Jurkat, Clone E6-1 (cell line): ENCODE results near the gene FAM72C.
A peak's percentile ranks its signal among the peaks of the same experiment; 100 is the strongest.
"Not testable (repeated sequence)": the region's sequence is repeated elsewhere in the genome, so short reads cannot be mapped to it uniquely, and the experiment has no call there.

Experiments used
- DNase-seq: peaks from one replicate; pipeline ENCODE4 v3.0.0-alpha.2; 2011; ENCODE audit warnings: low read depth, low spot score
- H3K4me3 ChIP-seq: 2 replicates; pipeline ENCODE4 v1.5.1; 2011; ENCODE audit warnings: mild to moderate bottlenecking, low read length, control low read depth, moderate library complexity

Gene FAM72C

DNA sequence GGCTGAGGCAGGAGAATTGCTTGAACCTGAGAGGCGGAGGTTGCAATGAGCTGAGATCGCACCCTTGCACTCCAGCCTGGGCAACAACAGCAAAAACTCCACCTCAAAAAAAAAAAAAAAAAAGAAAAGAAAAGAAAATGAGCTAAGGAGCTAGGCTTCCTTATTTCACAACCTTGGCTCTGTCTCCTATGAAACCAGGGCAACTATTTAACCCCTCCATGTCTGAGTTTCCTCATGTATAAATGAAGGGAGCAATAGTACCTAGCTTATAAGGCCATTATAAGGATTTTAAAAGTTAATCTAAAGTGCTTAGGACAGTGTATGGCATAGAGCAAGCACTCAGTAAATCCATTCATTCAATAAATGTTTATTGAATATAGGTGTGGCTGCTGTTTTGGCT lies 32.9 kb downstream of the FAM72C start:
- not testable (repeated sequence) for H3K4me3 ChIP-seq, DNase-seq

DNA sequence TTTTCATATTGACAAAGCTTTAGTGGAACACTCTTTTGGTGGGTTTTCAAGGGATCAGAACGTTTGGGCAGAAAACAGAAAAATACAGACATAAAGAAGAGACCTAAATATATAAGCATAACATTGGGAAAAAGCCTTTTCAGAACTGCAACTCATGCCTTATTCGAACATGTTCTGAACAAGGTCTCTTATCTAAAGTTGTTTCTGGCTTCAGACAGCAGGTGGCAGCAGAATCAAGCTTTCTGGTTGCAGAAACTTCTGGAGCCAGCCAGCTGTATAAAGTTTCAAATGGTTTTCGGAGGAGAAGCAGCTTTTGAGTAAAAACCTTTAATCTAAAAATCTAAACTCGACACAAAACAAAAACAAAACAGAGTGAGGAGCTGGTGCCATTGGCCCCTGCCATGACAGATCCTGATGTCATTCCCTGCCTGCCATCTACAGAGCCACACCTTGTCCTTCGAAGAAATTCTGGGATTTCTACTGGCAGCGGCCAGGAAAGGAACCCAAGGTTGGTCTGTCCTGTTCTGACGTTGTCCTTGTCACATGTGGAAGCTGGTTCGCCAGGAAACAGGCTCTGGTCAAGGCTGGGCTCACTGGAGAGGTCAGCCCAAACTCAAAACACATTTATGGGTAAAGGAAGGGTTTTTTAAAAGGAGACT lies 35.2 kb downstream of the FAM72C start:
- DNase-seq = peak; percentile 6
- not testable (repeated sequence) for H3K4me3 ChIP-seq

GRCh38 chr1:143919127-143919526 lies 52.7 kb downstream of the FAM72C start:
- not testable (repeated sequence) for H3K4me3 ChIP-seq, DNase-seq

- not testable (repeated sequence) for H3K4me3 ChIP-seq, DNase-seq
Measured at GRCh38 chr1:143918552-143918951, 53.2 kb downstream of the FAM72C start.

GRCh38 chr1:143913705-143914104 lies 58.1 kb downstream of the FAM72C start:
- not testable (repeated sequence) for DNase-seq

More at GRCh38 chr1:143913705-143914104, 58.1 kb downstream of the FAM72C start:
- H3K4me3 ChIP-seq = not testable (repeated sequence)
